HG03460 (cell line): ENCODE data around the gene MCM3AP.
"Not testable (repeated sequence)": the region's sequence is repeated elsewhere in the genome, so short reads cannot be mapped to it uniquely, and the experiment has no call there.

ENCODE experiments used
- ATAC-seq: cut with Tn5 transposase; IDR thresholded peaks from one replicate; pipeline ENCODE4 v1.9.1; 2021; ENCODE audit not compliant: unreplicated experiment

MCM3AP gene

GRCh38 chr21:46207006-46207919 lies 78.1 kb downstream of the MCM3AP start:
- no peak for ATAC-seq

GRCh38 chr21:46206163-46207005 lies 79.0 kb downstream of the MCM3AP start:
- ATAC-seq, result no peak

- ATAC-seq, result no peak
Measured at GRCh38 chr21:46205766-46206162, 79.6 kb downstream of the MCM3AP start.

GRCh38 chr21:46205166-46205565 lies 80.2 kb downstream of the MCM3AP start:
- no peak for ATAC-seq

GRCh38 chr21:46203203-46203600 lies 82.2 kb downstream of the MCM3AP start:
- ATAC-seq, result no peak

- ATAC-seq, result no peak
Measured at GRCh38 chr21:46202592-46203202, 82.7 kb downstream of the MCM3AP start.

GRCh38 chr21:46200877-46201803 lies 84.3 kb downstream of the MCM3AP start:
- ATAC-seq, result not testable (repeated sequence)

GRCh38 chr21:46199436-46200373 lies 85.7 kb downstream of the MCM3AP start:
- no peak for ATAC-seq

GRCh38 chr21:46196733-46197132 lies 88.7 kb downstream of the MCM3AP start:
- no peak for ATAC-seq

GRCh38 chr21:46195595-46196195 lies 89.7 kb downstream of the MCM3AP start:
- no peak for ATAC-seq

- no peak for ATAC-seq
Measured at GRCh38 chr21:46194374-46195334, 90.8 kb downstream of the MCM3AP start.

GRCh38 chr21:46193829-46194373 lies 91.5 kb downstream of the MCM3AP start:
- no peak for ATAC-seq

GRCh38 chr21:46191686-46192575 lies 93.5 kb downstream of the MCM3AP start:
- no peak for ATAC-seq

GRCh38 chr21:46191257-46191685 lies 94.1 kb downstream of the MCM3AP start:
- ATAC-seq, result no peak

GRCh38 chr21:46190491-46191131 lies 94.8 kb downstream of the MCM3AP start:
- ATAC-seq, result no peak

GRCh38 chr21:46189959-46190490 lies 95.4 kb downstream of the MCM3AP start:
- ATAC-seq, result no peak
